ENCODE results near the gene ARFGAP3.

Gene ARFGAP3, protein sequence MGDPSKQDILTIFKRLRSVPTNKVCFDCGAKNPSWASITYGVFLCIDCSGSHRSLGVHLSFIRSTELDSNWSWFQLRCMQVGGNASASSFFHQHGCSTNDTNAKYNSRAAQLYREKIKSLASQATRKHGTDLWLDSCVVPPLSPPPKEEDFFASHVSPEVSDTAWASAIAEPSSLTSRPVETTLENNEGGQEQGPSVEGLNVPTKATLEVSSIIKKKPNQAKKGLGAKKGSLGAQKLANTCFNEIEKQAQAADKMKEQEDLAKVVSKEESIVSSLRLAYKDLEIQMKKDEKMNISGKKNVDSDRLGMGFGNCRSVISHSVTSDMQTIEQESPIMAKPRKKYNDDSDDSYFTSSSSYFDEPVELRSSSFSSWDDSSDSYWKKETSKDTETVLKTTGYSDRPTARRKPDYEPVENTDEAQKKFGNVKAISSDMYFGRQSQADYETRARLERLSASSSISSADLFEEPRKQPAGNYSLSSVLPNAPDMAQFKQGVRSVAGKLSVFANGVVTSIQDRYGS

DNA sequence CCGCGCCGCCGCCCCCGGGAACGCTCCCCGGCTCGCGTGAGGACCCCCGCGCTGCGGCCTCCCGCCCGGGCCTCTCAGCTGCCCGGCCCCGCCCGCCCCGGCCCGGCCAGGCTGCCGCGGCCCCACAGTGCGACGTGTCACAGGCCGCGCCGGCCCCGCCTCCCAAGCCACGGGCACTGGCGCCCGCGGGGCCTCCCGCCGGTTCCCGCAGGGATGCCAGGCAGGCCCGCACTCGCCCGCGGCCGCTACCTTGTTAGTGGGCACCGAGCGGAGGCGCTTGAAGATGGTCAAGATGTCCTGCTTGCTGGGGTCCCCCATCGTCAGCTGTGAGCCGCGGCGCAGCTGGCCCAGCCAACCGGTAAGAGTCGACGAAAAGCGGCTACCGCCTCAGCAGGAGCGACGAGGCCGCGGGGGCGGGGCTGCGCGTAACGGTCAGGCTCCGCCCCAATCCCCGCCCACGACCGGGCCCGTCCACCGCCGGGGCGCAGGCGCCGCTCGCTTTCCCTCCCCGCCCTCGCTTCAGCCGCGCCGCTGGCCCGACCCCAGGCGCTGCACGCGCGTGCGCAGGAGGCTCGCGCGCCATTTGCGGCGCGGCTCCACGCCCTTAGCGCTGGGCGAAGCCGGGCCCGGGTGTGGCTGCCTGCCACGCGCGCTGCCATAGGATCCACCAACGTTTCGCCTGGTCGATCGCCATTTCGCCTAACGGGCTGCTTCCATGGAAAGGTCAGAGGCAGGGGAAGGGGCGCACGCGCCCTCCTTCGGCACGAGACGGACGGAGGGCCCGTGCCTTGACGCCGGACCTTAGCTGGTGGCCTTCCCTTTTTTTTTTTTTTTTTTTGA lies at the start of gene ARFGAP3:
TSS of gene ARFGAP3 (minus strand) at position 409 of the 840 bp plus-strand sequence. CDS start at position 318, 91 bp downstream.
- peak; percentile 84 to 94 for DNase-seq (ENCODE audit: extremely low read depth in 1 of 2, low read depth in 1 of 2)

DNA sequence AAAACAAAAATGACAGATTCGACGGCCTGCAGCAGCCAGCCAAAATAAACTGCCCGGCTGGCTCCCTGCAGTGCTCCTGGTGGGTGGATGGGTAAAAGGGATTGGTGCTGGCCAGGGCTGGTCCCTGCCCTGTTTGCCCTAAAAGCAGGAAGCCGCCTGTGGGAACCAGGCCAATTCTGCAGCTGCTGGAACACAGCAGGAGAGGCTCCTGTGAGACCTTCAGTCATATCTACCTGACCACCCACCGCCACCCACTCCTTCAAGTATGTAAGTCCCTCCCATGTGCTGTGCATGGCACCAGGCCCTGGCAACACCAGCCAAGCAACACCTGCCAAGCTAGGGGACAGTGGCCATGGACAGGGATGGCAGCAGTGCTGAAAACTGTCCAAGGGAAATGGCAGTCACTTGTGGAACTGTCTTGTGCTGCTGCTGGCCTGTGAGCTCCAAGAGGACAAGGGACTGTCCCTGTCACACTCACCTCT lies 48.7 kb upstream of the ARFGAP3 start:
- DNase-seq (ENCODE audit: extremely low read depth in 1 of 2, low read depth in 1 of 2), result no peak

DNA sequence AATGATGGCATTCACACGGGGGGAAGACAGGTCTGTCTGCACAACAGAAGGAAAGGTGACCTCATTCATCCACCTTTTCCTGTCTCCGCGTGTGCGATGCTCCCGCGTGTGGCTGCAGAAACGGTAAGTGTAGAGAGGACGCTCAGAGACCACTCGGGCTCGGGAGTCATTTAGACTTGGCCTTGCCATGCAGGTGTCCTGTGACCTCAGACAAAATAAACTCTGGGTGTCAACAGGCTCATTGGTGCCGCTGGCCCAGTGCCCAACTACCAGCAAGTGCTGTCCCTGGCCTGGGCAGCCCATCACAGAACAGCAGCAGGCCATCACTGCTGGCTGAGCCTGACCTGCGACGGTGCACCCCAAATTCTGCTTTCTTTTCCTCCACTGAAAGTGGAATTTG lies 48.1 kb upstream of the ARFGAP3 start:
- DNase-seq (ENCODE audit: extremely low read depth in 1 of 2, low read depth in 1 of 2), result no peak

DNA sequence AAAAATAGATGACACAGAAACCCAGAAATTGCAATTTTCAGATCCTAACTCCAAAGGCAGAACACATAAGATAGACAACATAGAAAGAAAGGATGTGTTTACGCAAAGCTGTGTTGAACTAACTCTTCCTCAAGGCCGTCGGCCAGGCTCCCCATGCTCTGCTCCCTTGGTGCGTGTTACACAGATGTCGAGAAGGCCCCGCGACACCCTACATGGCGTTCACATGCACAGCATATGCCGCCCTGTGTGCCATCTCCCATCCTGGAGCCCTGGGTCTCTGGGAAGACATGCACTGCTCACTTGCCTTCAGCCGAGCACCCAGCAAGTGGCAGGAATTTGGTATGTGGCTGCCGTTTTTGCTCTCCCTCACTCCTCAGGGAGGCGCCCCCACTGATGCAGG lies 47.0 kb upstream of the ARFGAP3 start:
- no peak for DNase-seq (ENCODE audit: extremely low read depth in 1 of 2, low read depth in 1 of 2)

DNA sequence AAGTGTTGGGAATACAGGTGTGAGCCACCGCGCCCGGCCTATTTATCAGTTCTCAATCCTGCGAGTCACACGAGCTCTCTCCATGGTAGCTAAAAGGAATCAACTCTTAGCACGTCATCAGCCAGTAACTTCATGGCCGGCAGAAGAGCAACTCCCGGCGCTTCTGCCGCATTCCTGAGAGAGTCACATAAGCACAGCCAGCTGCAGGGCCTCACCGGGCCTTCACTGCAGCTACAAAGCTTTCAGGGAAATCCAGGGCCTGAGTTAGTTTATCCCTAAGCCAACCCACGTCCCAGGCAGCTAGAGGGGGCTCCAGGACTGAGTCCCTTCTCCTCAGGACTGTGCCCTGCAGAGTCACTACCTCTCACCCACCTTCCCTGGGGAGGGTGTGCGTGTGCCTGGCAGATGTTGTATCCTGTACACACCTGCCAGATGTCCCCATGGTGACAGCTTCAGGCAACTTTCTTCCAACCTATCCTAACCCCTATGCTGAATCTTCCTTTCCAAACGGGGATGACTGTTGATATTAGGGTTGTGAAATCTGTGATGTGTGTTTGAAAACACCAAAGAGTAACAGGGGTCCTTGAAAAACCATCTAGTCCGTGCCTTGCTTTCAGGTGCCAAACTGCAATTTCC lies 45.9 kb upstream of the ARFGAP3 start:
- DNase-seq (ENCODE audit: extremely low read depth in 1 of 2, low read depth in 1 of 2), result no peak

DNA sequence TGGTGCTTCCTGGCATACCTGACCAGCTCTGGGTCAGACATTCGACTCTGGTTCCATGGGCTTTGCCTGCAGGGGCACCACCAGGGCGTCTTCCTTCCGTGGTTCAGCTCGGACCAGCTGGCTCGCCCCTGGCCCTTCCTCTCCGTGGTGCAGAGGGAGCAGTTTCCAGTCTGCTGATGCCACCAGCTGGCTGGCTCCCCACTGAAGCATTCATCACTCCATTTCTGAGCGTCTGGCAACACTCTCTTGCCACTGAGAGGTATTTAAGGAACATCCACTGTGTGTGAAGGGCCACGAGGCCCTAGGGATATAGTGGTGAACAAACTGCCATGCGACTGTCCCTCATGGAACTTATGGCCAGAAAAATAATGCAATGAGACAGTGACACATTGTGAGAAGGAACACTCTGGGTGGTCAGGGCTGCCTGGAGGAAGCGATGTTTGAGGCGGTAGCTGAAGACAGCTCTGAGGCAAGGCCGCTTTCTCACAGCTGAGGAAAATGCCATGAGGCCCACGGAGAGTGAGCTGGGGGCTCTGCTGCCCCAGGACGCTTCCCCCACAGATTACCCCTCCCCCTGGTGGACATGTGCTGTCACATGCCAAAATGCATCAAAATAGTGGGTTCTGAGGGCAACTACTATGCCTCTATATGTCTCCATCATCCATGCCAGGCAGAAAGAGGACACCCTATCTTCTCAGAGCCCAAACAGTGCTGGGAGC lies 44.9 kb upstream of the ARFGAP3 start:
- no peak for DNase-seq (ENCODE audit: extremely low read depth in 1 of 2, low read depth in 1 of 2)

DNA sequence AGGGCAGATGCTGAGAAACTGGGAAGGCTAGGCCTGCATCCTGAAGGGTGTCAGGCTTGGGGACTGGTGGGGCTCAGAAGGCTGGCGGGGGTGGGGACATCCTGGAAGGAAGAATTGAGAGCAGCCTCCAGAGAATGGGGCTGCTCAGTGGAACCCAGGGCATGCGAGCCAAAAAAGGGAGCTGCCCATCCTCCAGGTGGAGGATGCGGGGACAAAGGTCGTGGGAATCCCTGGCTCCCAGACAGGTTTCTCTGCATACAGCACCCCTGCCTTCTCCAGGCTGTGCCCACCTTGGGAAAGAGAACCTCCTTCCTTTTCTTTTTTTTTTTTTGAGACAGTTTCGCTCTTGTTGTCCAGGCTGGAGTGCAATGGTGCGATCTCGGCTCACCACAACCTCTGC lies 40.9 kb upstream of the ARFGAP3 start:
- DNase-seq (ENCODE audit: extremely low read depth in 1 of 2, low read depth in 1 of 2), result no peak

DNA sequence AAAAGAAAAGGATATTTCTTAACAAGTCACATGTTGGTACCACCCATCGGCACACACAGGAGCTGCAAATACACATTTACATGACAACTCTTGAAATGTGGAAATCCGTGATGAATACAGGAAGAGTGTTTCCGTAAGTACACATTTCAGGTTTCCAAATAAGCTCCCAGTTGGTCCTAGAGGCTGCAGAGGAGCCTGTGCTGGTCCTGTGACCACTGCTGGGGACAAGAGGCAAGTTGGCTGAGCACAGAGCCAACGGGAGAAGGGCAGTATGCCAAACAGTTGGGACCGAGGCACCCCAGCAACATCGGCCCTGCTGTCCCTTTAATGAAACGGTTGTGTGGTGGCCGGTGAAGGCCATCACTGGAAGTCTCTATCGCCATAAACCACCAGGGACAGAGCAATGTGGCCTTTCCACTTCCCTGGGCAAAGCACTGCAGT lies 38.5 kb upstream of the ARFGAP3 start:
- DNase-seq (ENCODE audit: extremely low read depth in 1 of 2, low read depth in 1 of 2), result no peak

DNA sequence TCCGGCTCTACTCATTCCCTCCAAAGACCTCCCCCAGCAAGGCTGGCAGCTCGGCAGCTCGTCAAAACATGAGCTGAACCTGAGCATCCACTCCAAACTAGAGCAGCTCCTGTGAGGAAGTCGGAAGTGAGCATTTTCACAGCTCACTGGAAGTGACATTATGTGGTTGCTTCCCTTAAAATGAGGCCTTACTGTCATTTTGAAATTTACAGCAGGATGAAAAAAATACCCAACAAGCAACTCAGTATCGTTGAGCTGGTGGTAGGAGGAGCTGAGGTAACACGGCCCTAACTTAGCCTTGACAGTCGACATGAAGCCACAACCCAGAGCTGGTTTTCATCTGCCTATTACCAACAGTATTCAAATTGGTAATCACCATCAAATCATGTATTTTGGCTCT lies 38.0 kb upstream of the ARFGAP3 start:
- DNase-seq (ENCODE audit: extremely low read depth in 1 of 2, low read depth in 1 of 2), result peak in 1 of 2 donors; percentile 4

DNA sequence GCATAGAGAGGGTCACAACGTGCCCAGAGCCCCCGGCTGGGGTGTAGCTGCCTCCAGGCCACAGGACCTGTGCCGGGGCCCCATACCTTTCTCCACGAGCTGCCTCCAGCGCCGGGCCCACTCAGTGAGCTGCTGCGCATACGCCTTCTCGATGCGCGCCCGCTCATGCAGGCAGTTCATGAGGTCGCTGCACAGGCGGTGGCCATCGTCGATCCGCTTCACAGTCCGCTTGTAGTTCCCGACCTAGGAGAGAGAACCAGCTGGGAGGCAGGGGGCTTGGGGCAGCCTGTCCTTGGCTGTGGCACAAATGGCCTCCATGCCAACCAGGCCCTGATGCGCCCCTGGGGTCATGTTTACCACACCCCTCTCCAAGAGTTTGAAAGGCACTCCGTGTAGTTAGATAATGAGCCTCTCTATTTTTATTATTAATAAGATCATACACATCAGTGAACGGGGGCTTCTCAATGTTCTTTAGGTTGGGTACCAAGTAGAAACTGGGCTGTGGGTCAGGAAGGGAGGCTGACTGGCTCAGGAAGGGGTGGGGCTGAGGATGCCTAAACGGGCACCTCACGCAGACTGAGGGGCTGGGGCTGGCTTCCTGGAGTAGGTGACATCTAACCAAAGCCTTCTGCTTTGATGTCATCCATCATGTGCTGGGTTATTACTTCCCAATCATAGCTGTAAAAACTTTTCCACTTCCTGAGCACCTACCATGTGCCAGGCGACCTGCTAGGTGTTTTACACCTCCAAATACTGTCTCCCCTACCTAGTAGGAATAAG lies 36.5 kb upstream of the ARFGAP3 start:
- no peak for DNase-seq (ENCODE audit: extremely low read depth in 1 of 2, low read depth in 1 of 2)

DNA sequence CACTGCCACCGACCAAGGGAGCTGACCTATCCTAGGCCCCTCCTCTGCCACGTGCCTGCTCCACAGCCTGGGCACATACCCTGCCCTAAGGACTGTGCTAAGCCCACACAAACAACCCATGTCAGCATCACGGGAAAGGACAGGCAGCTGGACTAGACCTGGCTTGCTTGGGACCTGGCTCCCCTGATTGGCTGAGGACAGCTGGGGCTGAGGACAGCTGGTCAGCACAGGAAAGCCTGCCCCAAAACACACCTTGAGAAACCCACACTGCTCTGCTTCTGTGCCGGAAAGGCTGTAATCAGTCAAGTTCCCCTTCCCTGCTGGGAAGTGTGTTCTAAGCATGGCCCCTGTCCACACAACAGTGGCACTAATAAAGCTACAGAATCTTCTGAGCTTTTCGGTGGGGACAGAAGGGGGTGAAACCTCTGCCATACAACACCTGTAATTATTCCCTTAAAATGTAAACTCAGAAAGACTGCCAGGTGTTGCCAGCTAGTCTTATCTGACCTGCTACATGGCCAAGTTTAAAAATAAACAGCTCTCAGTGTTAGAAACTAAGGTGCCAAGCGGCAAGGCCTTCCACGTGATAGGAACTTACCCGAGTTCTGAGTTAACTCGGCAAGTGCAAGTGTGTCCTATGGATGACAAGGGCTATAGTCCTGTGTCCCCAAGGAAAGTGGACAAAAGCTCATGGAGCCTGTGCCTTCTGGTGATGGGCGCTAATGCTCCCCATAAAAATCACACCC lies 35.7 kb upstream of the ARFGAP3 start:
- no peak for DNase-seq (ENCODE audit: extremely low read depth in 1 of 2, low read depth in 1 of 2)

DNA sequence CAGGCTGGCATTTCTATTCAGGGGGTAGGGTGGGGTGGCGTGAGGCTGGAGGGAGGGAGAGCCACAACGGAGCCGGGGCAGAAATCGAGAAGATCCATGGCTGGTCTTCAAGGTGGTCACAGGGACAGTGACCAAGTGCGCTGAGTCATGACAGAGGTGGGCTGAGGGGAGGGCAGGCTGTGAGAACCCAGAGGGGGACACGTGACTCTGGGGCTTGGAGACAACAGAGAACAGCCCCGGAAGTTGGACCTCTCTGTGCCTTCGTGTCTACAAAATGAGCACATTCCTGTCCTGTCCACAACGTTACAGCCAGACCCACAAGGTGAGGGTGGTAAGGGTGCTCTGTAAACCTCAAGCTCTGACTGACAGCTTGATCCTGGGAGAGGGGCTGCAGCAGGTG lies 35.1 kb upstream of the ARFGAP3 start:
- no peak for DNase-seq (ENCODE audit: extremely low read depth in 1 of 2, low read depth in 1 of 2)

DNA sequence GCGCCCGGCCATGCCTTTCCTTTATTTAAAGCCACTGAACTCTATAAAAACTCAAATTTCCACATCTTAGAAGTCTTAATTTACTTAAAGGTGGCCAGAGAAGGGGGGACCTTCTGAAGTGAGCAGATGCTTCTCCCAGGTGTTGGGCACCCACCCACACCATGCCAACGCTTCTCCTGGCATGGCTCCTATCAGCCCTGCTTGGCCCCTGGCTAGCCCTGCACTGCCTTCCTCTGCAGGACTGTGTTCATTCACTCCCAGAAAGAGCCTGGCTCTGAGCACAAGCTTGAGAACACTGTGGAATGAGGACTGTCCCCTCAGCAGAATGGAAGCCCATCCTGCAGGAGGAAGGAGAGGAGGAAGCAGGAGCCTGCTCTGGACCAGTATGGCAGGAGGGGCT lies 34.6 kb upstream of the ARFGAP3 start:
- DNase-seq (ENCODE audit: extremely low read depth in 1 of 2, low read depth in 1 of 2), result no peak

DNA sequence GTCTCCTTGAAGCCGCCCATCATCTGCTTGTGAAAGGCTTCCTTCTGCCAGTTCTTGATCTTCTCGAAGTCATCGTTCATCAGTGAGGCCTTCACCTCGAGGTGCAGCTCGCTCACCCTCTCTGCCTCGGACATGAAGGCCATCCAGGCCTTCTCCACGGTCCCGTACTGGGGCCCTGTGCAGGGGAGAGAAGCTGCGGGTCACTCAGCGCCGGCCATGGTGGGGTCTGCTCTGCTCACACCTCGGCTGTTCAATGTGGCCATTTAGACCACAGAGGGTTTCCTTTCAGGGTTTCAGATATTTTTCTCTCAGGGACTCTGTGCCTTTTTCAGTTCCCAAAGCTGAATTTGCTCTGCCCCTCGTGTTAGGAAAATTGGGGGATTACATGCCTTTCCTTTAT lies 33.9 kb upstream of the ARFGAP3 start:
- no peak for DNase-seq (ENCODE audit: extremely low read depth in 1 of 2, low read depth in 1 of 2)

DNA sequence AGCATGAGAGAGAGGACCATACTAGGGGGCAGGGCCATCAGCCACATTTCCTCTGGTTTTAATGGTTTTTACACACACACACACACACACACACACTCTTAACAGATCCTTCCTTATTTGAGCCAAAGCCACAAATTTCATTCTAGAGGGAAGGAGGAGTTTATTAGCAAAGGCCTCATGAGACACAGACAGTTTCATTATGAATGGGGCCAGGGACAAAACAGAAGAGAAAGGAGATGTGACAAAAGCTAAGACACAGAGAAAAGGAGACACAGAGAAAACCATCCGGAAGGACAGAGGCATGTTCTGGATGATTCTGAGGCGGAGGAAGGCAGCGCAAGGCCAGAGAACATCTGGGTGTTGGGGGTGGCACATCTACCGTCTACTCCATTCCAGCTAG lies 32.2 kb upstream of the ARFGAP3 start:
- no peak for DNase-seq (ENCODE audit: extremely low read depth in 1 of 2, low read depth in 1 of 2)

DNA sequence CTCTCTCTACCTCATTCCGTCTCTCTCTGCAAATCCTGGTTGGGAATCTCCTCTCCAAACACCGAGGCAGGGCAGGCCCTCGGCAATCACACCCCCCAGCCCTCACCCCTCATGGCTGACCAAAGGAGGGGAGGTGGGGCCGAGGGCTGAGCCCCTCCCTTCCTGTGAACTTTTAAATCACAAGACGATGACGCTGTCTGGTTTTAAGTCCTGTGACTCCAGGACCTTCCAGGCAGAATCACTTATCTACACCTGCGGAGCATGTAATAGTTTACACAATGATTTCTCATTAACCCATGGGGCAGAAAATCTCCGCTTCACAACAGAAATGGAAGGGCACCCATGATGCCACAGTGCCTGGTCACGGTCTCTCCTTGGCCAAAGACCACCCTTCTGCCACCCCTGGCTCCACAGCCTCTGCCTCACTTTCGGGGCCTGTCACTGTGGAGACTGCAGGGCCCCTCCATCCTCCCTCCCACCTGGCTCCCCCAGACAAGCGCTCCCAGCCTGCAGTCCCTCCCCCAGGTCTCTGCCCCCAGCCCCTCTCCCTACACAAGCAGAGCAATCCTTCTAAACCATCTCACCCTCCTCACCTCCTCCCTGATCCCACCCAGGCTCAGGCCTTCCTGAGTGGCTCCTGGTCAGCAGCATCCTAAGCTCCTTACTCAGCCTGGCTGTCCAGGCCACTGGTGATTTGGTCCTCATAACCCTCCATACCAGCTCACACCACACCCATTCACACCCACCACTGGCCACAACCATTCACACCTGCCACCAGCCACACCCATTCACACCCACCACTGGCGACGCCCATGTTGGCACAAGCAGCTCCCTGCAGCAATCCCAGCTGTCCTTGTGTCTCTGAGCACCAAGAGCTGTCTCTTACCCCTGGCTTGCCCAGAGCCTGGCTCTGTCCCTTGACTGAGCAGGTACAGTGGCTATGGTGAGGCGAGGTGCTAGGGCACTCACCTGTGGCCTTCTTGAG lies 30.7 kb upstream of the ARFGAP3 start:
- no peak for DNase-seq (ENCODE audit: extremely low read depth in 1 of 2, low read depth in 1 of 2)

DNA sequence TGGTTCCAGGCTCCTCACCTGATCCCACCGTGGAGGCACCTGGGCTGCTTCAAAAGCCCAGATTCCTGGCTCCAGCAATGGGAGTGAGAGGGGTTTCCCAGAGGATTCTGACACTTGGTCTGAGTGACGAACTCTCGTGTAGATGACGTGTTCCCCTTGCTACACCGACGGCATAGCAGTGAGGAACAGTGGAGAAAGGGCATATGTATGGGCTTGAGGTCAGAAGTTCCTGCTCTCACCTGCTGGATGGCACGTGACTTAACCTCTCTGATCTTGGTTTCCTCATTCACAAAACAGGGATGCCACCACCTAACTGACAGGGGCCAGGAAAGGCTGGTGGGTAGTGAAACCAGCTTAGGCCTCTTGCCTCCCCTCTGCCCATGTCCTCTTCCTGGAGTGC lies 30.0 kb upstream of the ARFGAP3 start:
- DNase-seq (ENCODE audit: extremely low read depth in 1 of 2, low read depth in 1 of 2), result no peak

DNA sequence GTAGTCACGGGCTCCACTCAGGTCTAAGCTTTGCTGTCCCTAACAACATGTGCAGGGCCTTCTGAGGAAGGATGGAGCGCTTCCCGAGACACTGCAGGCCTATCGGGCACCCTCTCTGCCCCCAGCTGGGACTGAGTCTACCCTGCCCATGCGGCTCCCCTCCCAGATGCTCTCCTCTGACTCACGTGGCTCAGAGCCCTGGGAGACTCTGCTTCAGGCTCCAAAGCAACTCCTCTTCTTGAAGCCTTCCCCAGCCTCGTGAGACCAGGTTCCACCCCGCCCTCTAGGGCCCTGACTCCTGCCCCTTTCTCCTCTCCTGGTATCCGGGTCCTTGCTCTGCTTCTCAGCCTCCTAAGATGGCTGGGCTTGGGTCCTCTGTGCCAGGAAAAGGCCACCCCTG lies 28.4 kb upstream of the ARFGAP3 start:
- no peak for DNase-seq (ENCODE audit: extremely low read depth in 1 of 2, low read depth in 1 of 2)
